HG03280 (cell line): ENCODE data around the gene ATXN10.

Experiments used
- ATAC-seq: cut with Tn5 transposase; IDR thresholded peaks from one replicate; pipeline ENCODE4 v1.9.1; 2021; ENCODE audit warnings: mild to moderate bottlenecking, moderate library complexity; ENCODE audit not compliant: unreplicated experiment

The ATXN10 gene

DNA sequence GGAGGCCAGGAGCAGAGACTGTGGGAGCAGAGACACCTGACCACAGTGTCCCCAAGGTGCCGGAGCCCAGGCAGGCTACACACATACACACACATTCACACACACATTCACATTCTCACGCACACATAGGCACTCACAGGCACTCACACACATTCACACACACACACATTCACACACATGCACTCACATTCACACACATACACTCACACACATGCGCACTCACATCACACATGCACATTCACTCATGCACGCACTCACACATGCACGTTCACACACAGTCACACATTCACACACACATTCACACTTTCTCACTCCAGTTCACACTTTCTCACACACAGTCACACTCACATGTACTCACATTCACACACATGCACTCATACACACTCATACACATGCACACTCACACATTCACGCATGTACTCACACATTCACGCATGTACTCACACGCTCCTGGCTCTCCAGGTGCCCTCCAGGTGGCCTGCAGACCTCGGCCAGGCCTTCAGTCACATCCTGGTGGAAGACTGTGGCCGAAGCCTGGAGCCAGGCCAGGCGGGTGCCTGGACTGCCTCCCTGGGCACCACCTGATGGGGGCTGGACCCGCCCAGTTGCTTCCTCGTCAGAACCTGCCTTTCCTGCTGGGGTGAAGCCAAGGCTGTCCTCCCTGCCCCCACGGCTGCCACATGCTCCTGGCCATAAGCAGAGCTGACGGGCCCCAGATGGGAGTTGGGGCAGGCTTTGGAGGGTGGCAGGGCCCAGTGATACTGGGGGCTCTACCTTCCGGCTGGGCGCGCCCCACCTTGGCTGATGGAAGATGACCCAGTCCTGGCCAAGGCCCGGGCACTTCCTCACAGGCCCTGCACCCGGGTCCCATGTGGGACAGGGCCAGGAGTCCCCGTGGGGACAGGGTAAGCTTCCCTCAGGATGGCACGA, 215.8 kb downstream of the ATXN10 start:
- ATAC-seq, result no peak

GRCh38 chr22:45888221-45889092, 216.8 kb downstream of the ATXN10 start:
- no peak for ATAC-seq

DNA sequence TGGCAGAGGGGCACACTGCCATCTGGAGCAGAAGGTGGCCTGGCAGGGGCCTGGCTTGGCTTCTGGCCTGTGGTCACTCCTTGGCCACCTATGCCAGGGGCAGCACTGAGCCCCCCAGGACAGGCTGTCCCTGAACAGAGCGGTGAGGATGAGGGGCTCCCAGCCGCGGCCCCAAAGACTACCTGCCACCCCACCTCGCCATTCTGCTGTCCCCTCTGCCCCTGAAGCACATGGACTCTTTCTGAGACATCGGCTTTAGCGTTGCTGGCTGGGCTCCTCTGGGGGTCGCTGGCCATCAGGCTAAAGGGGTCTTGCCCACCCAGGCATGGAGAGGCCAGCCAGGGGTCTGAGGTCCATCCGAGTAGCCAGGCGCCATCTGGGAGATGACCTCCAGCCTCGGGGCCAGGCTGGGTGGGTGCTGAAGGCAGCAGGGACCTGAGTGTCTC, 217.5 kb downstream of the ATXN10 start:
- ATAC-seq, result no peak

DNA sequence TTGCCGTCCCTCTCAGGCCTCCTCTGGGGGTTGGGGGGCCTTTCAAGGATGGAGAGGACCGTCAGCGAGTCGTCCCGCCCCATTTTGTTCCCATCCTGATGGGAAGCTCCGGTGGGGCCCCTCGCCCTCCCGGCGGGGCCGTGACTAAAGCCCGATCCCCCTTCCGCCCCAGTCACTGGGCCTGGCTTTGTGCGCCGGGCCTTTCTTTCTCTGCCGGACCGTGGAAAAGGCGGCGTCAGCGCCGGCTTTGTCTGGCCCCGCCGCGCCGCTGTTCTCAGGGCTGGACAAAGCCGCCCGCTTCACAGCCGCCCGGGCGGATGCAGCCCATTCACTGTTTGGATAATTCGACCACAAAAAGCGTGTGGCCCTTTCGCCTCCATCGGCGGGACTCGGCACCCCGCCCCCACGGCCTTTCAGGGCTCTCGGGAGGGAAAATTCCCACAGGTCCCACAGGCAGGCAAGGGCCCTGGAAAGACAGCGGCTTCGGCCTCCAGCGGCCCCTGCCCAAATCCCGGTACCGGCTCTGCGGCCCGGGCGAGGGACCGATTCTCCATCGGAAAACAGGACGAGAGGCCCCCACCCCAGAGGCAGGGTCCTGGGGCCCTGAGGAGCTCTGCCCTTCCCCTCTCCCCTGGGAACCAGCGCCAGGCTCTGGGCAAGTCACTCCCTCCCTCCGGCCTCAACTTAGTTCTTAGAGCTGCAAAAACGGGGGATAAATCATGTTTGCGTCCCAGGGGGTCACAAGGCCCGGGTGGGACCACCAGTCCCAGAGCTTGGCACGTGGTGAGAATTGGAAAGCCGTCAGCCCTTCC, 218.1 kb downstream of the ATXN10 start:
- ATAC-seq, result no peak

- no peak for ATAC-seq
Measured at GRCh38 chr22:45890351-45890635, 218.7 kb downstream of the ATXN10 start.

- ATAC-seq, result no peak
Measured at GRCh38 chr22:45891021-45891421, 219.4 kb downstream of the ATXN10 start.

GRCh38 chr22:45891471-45891995, 219.9 kb downstream of the ATXN10 start:
- ATAC-seq, result no peak

GRCh38 chr22:45891996-45892621, 220.5 kb downstream of the ATXN10 start:
- ATAC-seq, result no peak

DNA sequence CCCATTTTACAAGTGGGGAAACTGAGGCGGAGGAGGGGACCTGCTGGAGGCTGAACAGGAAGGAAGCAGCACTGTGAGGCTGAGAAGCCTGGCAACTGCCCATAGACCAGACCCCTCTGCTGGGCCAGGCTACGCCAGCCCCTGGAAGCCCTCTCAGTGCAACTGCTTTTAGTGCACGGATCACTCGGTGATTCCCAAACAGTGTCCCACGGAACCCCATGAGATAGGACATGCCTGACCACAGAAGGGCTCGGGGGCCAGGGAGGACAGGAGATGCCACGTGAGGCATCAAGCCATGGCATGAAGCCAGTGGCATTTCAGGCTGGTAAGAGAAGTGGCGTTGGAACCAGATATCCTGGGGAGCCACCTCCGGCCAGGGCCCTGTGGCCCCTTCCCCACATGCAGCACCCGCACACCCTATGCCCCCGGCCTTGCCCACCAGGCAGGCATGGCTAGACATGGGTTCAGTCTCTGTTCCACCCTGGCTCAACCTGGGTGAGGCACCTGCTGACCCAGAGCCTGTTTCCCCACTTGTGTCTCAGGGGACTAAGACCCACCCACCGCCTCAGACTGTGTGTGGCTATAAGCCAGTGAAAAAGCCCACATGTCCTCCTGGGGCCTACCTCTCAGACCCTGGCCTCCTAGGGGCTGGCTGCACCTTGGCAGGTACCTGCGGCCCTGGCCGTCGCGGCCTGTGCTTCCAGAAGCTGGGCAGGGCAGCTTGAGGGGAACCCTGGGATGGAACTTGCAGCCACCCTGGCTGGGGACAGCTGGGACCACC, 221.2 kb downstream of the ATXN10 start:
- ATAC-seq, result no peak

DNA sequence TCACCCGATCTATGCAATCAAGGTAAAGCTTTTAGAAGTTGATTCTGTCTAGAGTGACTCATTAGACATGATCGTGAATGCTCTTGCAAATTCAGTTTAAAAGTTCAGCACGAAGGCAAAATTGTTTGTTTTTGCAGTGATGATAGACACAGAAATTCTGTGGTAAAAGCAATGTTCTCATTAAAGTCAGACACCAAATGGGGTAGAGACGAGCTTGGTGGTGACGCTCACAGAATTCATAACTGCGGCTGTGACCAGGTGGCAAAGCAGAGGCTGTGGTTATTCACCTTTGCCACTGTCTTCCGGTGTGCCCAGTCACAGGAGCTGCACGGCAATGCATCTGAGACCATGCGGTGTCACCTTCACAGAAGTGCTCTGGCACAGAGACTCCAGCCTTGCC, 221.9 kb downstream of the ATXN10 start:
- no peak for ATAC-seq
